Kidney tubule cell (primary cell): ENCODE measurements around the gene LAMC1.

Source experiments
- DNase-seq: peaks from one replicate; pipeline ENCODE4 v3.0.0-alpha.2; 2018; ENCODE audit warnings: low spot score

LAMC1 gene

GRCh38 chr1:183106746-183107145 is 83.5 kb downstream of the LAMC1 start:
- DNase-seq = no peak

- DNase-seq = no peak
Observed at GRCh38 chr1:183110326-183110880, 87.2 kb downstream of the LAMC1 start.

GRCh38 chr1:183114441-183114840 is 91.2 kb downstream of the LAMC1 start:
- DNase-seq = no peak

- DNase-seq = no peak
Observed at GRCh38 chr1:183116416-183116815, 93.2 kb downstream of the LAMC1 start.

GRCh38 chr1:183121609-183122008 is 98.4 kb downstream of the LAMC1 start:
- no peak for DNase-seq

GRCh38 chr1:183124259-183124658 is 101.0 kb downstream of the LAMC1 start:
- DNase-seq = peak; percentile 41

GRCh38 chr1:183125279-183125999 is 102.2 kb downstream of the LAMC1 start:
- no peak for DNase-seq

- no peak for DNase-seq
Observed at GRCh38 chr1:183126000-183126366, 102.8 kb downstream of the LAMC1 start.

GRCh38 chr1:183126528-183126927 is 103.3 kb downstream of the LAMC1 start:
- DNase-seq = no peak

GRCh38 chr1:183129921-183130690 is 106.9 kb downstream of the LAMC1 start:
- DNase-seq = no peak

GRCh38 chr1:183131166-183131565 is 107.9 kb downstream of the LAMC1 start:
- no peak for DNase-seq

- no peak for DNase-seq
Observed at GRCh38 chr1:183135336-183135735, 112.1 kb downstream of the LAMC1 start.

GRCh38 chr1:183137782-183138181 is 114.6 kb downstream of the LAMC1 start:
- no peak for DNase-seq

- DNase-seq = no peak
Observed at GRCh38 chr1:183138301-183138700, 115.1 kb downstream of the LAMC1 start.

GRCh38 chr1:183139281-183139942 is 116.2 kb downstream of the LAMC1 start:
- peak; percentile 77 for DNase-seq

- no peak for DNase-seq
Observed at GRCh38 chr1:183140633-183141032, 117.4 kb downstream of the LAMC1 start.

GRCh38 chr1:183142171-183142570 is 119.0 kb downstream of the LAMC1 start:
- DNase-seq = no peak

GRCh38 chr1:183143576-183144315 is 120.5 kb downstream of the LAMC1 start:
- DNase-seq = no peak

GRCh38 chr1:183144752-183145151 is 121.5 kb downstream of the LAMC1 start:
- DNase-seq = no peak

GRCh38 chr1:183147735-183148134 is 124.5 kb downstream of the LAMC1 start:
- DNase-seq = no peak

GRCh38 chr1:183148599-183148998 is 125.4 kb downstream of the LAMC1 start:
- peak; percentile 44 for DNase-seq

- DNase-seq = no peak
Observed at GRCh38 chr1:183149273-183149672, 126.1 kb downstream of the LAMC1 start.
